B cell (primary cell): Measurements from ENCODE around the gene ARHGEF26. TPM values are rescaled to one million over a fixed set of nuclear protein-coding genes. Genes with fewer than 3 reads are reported as not detected.

ENCODE experiments used
- ATAC-seq: fragments of 200-7000 bp; cut with Tn5 transposase; one replicate; pipeline ENCODE4 v1.10.0; 2021; ENCODE audit warnings: low read depth, mild to moderate bottlenecking, moderate number of reproducible peaks, moderate library complexity
- CTCF ChIA-PET: fragments of 350-600 bp; sonication (Branson Sonifier 250); formaldehyde crosslinking; loops from one replicate; lab custom pipeline; 2021; ENCODE audit warnings: antibody characterized with exemption, inconsistent platforms; lab: Charles Lee
- POLR2A ChIA-PET: fragments of 350-600 bp; sonication (Branson Sonifier 250); formaldehyde crosslinking; loops from one replicate; lab custom pipeline; 2021; ENCODE audit warnings: antibody characterized with exemption; lab: Charles Lee
- DNase-seq: peaks from one replicate; pipeline ENCODE4 v3.0.0; 2013
- H2AFZ ChIP-seq: 2 replicates; pipeline ENCODE4 v1.6.1; 2012; ENCODE audit warnings: mild to moderate bottlenecking, low read depth, low read length; ENCODE audit not compliant: insufficient read depth, poor library complexity, severe bottlenecking
- H3K27ac ChIP-seq, 2 donors: 1 replicate in 1 of 2; 2 replicates in 1 of 2; pipeline ENCODE4 v1.5.1; 2012 to 2013; ENCODE audit warnings: low read length in 2 of 2, mild to moderate bottlenecking in 2 of 2, moderate library complexity in 1 of 2
- H3K27me3 ChIP-seq, 4 experiments: fragments of 200-600 bp in 1 of 4; sonication (generic) in 1 of 4; replicated peaks in 1 of 4; 1 replicate in 2 of 4; 2 replicates in 2 of 4; pipeline versions ENCODE4 v1.6.1 to v1.7.0; 2013 to 2016; ENCODE audit warnings: low read length in 3 of 4, mild to moderate bottlenecking in 2 of 4, mixed read lengths in 1 of 4, moderate library complexity in 1 of 4; ENCODE audit not compliant: insufficient read depth in 4 of 4, control insufficient read depth in 3 of 4; ENCODE audit errors: control extremely low read depth in 1 of 4
- H3K36me3 ChIP-seq, 2 experiments: replicated peaks in 1 of 2; 1 replicate in 1 of 2; 2 replicates in 1 of 2; pipeline versions ENCODE4 v1.6.1 to v1.7.1; 2013; ENCODE audit warnings: low read length in 1 of 2; ENCODE audit not compliant: insufficient read depth in 2 of 2, control insufficient read depth in 1 of 2; ENCODE audit errors: control extremely low read depth in 1 of 2, extremely low read depth in 1 of 2
- H3K4me1 ChIP-seq, 2 donors: fragments of 200-600 bp in 1 of 2; sonication (generic) in 1 of 2; 1 replicate in 1 of 2; 2 replicates in 1 of 2; pipeline versions ENCODE4 v1.5.1 to v1.6.1; 2013 to 2017; ENCODE audit warnings: low read length in 2 of 2; ENCODE audit not compliant: control insufficient read depth in 2 of 2, insufficient read depth in 2 of 2
- H3K4me2 ChIP-seq: replicated peaks from 2 replicates; pipeline ENCODE3; 2012; ENCODE audit warnings: mild to moderate bottlenecking, low read depth, low read length; ENCODE audit not compliant: poor library complexity, severe bottlenecking
- H3K4me3 ChIP-seq, 5 experiments: fragments of 200-600 bp in 1 of 5; sonication (generic) in 1 of 5; 1 replicate in 3 of 5; 2 replicates in 2 of 5; pipeline versions ENCODE4 v1.5.1 to v1.7.0; 2011 to 2016; ENCODE audit warnings: low read length in 4 of 5, mild to moderate bottlenecking in 4 of 5, low read depth in 2 of 5, control low read depth in 1 of 5, moderate library complexity in 1 of 5; ENCODE audit not compliant: insufficient read depth in 1 of 5; ENCODE audit errors: control extremely low read depth in 1 of 5, extremely low read depth in 1 of 5
- H3K79me2 ChIP-seq: fragments of 200-600 bp; sonication (generic); one replicate; pipeline ENCODE4 v1.6.0; 2016; ENCODE audit warnings: low read length; ENCODE audit not compliant: control insufficient read depth, insufficient read depth
- H3K9ac ChIP-seq: fragments of 200-600 bp; sonication (generic); 2 replicates; pipeline ENCODE4 v1.6.1; 2017; ENCODE audit warnings: mild to moderate bottlenecking, low read length, moderate library complexity
- H3K9me3 ChIP-seq, 3 donors: one replicate each; pipeline versions ENCODE4 v1.6.1 to v1.7.1; 2013; ENCODE audit warnings: low read length in 2 of 3; ENCODE audit not compliant: control insufficient read depth in 2 of 3, insufficient read depth in 1 of 3; ENCODE audit errors: control extremely low read depth in 1 of 3
- H4K20me1 ChIP-seq: 2 replicates; pipeline ENCODE4 v1.6.0; 2012; ENCODE audit warnings: mild to moderate bottlenecking, low read length; ENCODE audit not compliant: insufficient read depth, control insufficient read depth, poor library complexity, severe bottlenecking
- H3K27ac Mint-ChIP-seq: one replicate; pipeline ENCODE4 v1.8.0; 2021; ENCODE audit warnings: mixed read lengths
- H3K27me3 Mint-ChIP-seq: one replicate; pipeline ENCODE4 v1.8.0; 2021; ENCODE audit warnings: mixed read lengths
- H3K4me1 Mint-ChIP-seq: one replicate; pipeline ENCODE4 v1.8.0; 2021; ENCODE audit warnings: mixed read lengths
- H3K4me3 Mint-ChIP-seq: one replicate; pipeline ENCODE4 v1.8.0; 2021; ENCODE audit warnings: mixed read lengths
- H3K9me3 Mint-ChIP-seq: one replicate; pipeline ENCODE4 v1.8.0; 2022; ENCODE audit warnings: mixed read lengths; ENCODE audit not compliant: insufficient read depth
- CTCF ChIP-seq: fragments of 200-600 bp; IDR thresholded peaks from one replicate; pipeline ENCODE4 v1.8.0; 2022; ENCODE audit warnings: antibody characterized with exemption, mild to moderate bottlenecking
- EZH2 ChIP-seq: IDR thresholded peaks from 2 replicates; pipeline ENCODE4 v1.6.1; 2012; ENCODE audit warnings: borderline replicate concordance, low read depth, mild to moderate bottlenecking, moderate library complexity, low read length; ENCODE audit not compliant: insufficient read depth, poor library complexity, severe bottlenecking
- WGBS: methylation state at CpG from one replicate; pipeline ENCODE4 v1.1.5; 2013; ENCODE audit warnings: missing lambda C conversion rate; ENCODE audit not compliant: insufficient coverage; 5-methylcytosine and 5-hydroxymethylcytosine counted together
- intact Hi-C: fragments of 100-400 bp; cut with micrococcal nuclease; formaldehyde crosslinking; loops from one replicate; pipeline ENCODE4 v1.10.0; 2022
- polyA plus RNA-seq: library from polyadenylated mRNA; depleted of rRNA; stranded (reverse); fragments of >200 nt; gene quantifications from 2 replicates; pipeline ENCODE4 v1.2.3, GENCODE V29; 2012
- total RNA-seq, 2 donors: library from RNA; stranded (reverse); fragments of 120-200 nt in 1 of 2; gene quantifications; 1 replicate in 1 of 2; 2 replicates in 1 of 2; pipeline versions ENCODE4 v1.2.3 to v1.2.4, GENCODE V29; 2013 to 2022

Gene ARHGEF26
- total and polyA plus RNA-seq, 2 donors (not counting 1 experiment from before 2014, with no cell fraction given) = not detected

- Mint-ChIP-seq H3K27ac (no peak overlapping the region), H3K27me3 (peaks cover 2% of the 10 kb centered on the region), H3K4me1 (no peaks in the 10 kb centered on the region), H3K4me3 (no peak overlapping the region), H3K9me3 (peaks cover 5% of the 10 kb centered on the region)
- H3K9me3 ChIP-seq = no peaks in the 10 kb centered on the region
- no peak overlapping the region for H3K27ac ChIP-seq
- TF ChIP-seq CTCF (no peak), EZH2 (no peak)
- no peak overlapping the region for H3K4me2 ChIP-seq
- H3K36me3 ChIP-seq = no peaks in the 10 kb centered on the region
- DNase-seq (no peak), ATAC-seq (no peak)
- H3K4me1 ChIP-seq = no peaks in the 10 kb centered on the region
- intact Hi-C loops = no loop called here
- no peaks in the 10 kb centered on the region for H4K20me1 ChIP-seq
- CTCF ChIA-PET = no interaction called here
- no peak overlapping the region for H2AFZ ChIP-seq
- no peak overlapping the region for H3K4me3 ChIP-seq
- 100% methylated on average over 1 of the region's 4 CpGs for WGBS
- POLR2A ChIA-PET = no interaction called here
- H3K9ac ChIP-seq = no peak overlapping the region
- no peaks in the 10 kb centered on the region for H3K27me3 ChIP-seq
- no peaks in the 10 kb centered on the region for H3K79me2 ChIP-seq
These were observed 76.6 kb downstream of the ARHGEF26 start for GRCh38 chr3:154197751-154198150.

- H3K27ac Mint-ChIP-seq = no peak overlapping the region
- Histone ChIP-seq H3K4me3 (no peak overlapping the region), H3K4me1 (no peaks in the 10 kb centered on the region), H3K9ac (no peak overlapping the region), H3K27me3 (no peaks in the 10 kb centered on the region), H3K9me3 (peaks cover 0 to 8% (median 0%) of the 10 kb centered on the region in 3 donors), H3K36me3 (no peaks in the 10 kb centered on the region), H4K20me1 (no peaks in the 10 kb centered on the region), H2AFZ (no peak overlapping the region), H3K4me2 (no peak overlapping the region), H3K79me2 (no peaks in the 10 kb centered on the region), H3K27ac (no peak overlapping the region)
- no peaks in the 10 kb centered on the region for H3K4me1 Mint-ChIP-seq
- peaks cover 13% of the 10 kb centered on the region for H3K27me3 Mint-ChIP-seq
- DNase-seq (no peak), ATAC-seq (no peak)
- peaks cover 12% of the 10 kb centered on the region for H3K9me3 Mint-ChIP-seq
- 91% methylated on average over 8 of the region's 8 CpGs for WGBS
- H3K4me3 Mint-ChIP-seq = no peak overlapping the region
- ChIA-PET POLR2A (no interaction called here), CTCF (no interaction called here)
- TF ChIP-seq CTCF (no peak), EZH2 (no peak)
- intact Hi-C loops = no loop called here
These were observed 88.3 kb downstream of the ARHGEF26 start for GRCh38 chr3:154209499-154209898.
